SU-DHL-6 (cell line): Measurements from ENCODE around the gene LARP4B.

Source experiments
- CTCF ChIP-seq: fragments of 200-600 bp; sonication (generic); IDR thresholded peaks from one replicate; pipeline ENCODE4 v1.5.1; 2017; ENCODE audit warnings: antibody characterized with exemption, mild to moderate bottlenecking, low read length, moderate library complexity; ENCODE audit not compliant: insufficient read depth, poor library complexity, severe bottlenecking
- EZH2phosphoT487 ChIP-seq: fragments of 200-600 bp; sonication (generic), shearing (Covaris generic); conservative IDR thresholded peaks from 2 replicates; pipeline ENCODE4 v1.6.1; 2018; ENCODE audit warnings: mild to moderate bottlenecking, antibody characterized with exemption, low read length, moderate library complexity, mixed read lengths

DNA sequence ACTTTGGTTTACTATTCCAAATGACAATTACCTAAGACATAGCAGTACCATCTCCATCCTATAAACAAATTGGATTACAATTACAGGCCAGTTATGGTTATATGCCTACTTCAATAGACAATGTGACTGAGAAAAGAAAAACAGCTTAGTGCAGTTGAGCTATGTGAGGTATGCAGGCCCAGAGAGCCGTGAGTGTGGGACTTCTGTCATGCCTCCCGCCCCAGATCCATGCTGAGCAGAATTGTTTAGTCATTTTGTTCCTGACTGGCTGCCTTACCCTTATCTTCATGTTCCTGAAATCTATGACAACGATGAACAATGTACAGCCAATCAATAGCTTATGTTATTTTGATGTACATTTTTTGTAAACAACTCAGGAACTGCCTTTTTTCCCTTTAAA is 21.7 kb downstream of the LARP4B start:
- no peak for TF ChIP-seq CTCF
- no peak for TF ChIP-seq EZH2phosphoT487
